Naive thymus-derived CD8-positive, alpha-beta T cell (primary cell): ENCODE measurements around the gene B3GLCT. TPM values are rescaled to one million over a fixed set of nuclear protein-coding genes. Genes with fewer than 3 reads are reported as not detected.
"Not testable (repeated sequence)": the region's sequence is repeated elsewhere in the genome, so short reads cannot be mapped to it uniquely, and the experiment has no call there.

Source experiments
- ATAC-seq, 2 donors: fragments of 150-1000 bp; cut with Tn5 transposase in 1 of 2; sonication (Bioruptor Pico), chemical (Tn5 transposase) in 1 of 2; 1 replicate in 1 of 2; 2 replicates in 1 of 2; pipeline ENCODE4 v1.10.0; 2021; ENCODE audit warnings: mild to moderate bottlenecking in 2 of 2, moderate library complexity in 2 of 2
- POLR2A ChIA-PET: fragments of 350-600 bp; sonication (Branson Sonifier 250); formaldehyde crosslinking; loops from one replicate; lab custom pipeline; 2021; ENCODE audit warnings: antibody characterized with exemption; lab: Charles Lee
- DNase-seq, 10 donors: peaks; one replicate each; pipeline versions ENCODE4 v3.0.0 to v3.0.0-alpha.2; 2020 to 2022
- H3K27ac Mint-ChIP-seq, 10 donors: one replicate each; pipeline ENCODE4 v1.8.0; 2020 to 2022; ENCODE audit warnings: mild to moderate bottlenecking in 10 of 10, mixed read lengths in 10 of 10, moderate library complexity in 4 of 10, inconsistent platforms in 1 of 10
- H3K27me3 Mint-ChIP-seq, 5 donors: one replicate each; pipeline ENCODE4 v1.8.0; 2021 to 2022; ENCODE audit warnings: mixed read lengths in 5 of 5
- H3K36me3 Mint-ChIP-seq, 3 donors: one replicate each; pipeline ENCODE4 v1.8.0; 2020 to 2022; ENCODE audit warnings: mixed read lengths in 3 of 3, mild to moderate bottlenecking in 2 of 3, inconsistent platforms in 1 of 3
- H3K4me1 Mint-ChIP-seq, 4 donors: one replicate each; pipeline ENCODE4 v1.8.0; 2021 to 2022; ENCODE audit warnings: mixed read lengths in 4 of 4
- H3K4me3 Mint-ChIP-seq, 10 donors: one replicate each; pipeline ENCODE4 v1.8.0; 2020 to 2022; ENCODE audit warnings: mild to moderate bottlenecking in 10 of 10, mixed read lengths in 10 of 10, moderate library complexity in 6 of 10, inconsistent platforms in 1 of 10
- H3K9me3 Mint-ChIP-seq, 9 donors: one replicate each; pipeline ENCODE4 v1.8.0; 2020 to 2022; ENCODE audit warnings: mixed read lengths in 9 of 9, mild to moderate bottlenecking in 3 of 9, inconsistent platforms in 1 of 9, moderate library complexity in 1 of 9
- polyA plus RNA-seq, 3 donors: library from polyadenylated mRNA; unstranded; fragments of 300-500 nt; fragmentation: Illumina TruSeq; gene quantifications; one replicate each; pipeline ENCODE4 v1.2.3, GENCODE V29; 2021
- total RNA-seq, 8 experiments: library from RNA in 2 of 8; stranded (reverse) in 2 of 8; gene quantifications; one replicate each; pipeline ENCODE4 v1.2.3 and lab custom pipeline; 2021 to 2026

The B3GLCT gene
- total and polyA plus RNA-seq, 5 experiments from 2014 or later: 6.3 to 7.4 (median 6.9) TPM

- DNase-seq, H3K27ac Mint-ChIP-seq, H3K4me1 Mint-ChIP-seq, ATAC-seq, H3K4me3 Mint-ChIP-seq, POLR2A ChIA-PET: not testable (repeated sequence)
- peaks cover 0 to 30% (median 12%) of the 10 kb centered on the region in 3 donors for H3K36me3 Mint-ChIP-seq
- H3K27me3 Mint-ChIP-seq: peaks cover 0 to 30% (median 3%) of the 10 kb centered on the region in 5 donors
- H3K9me3 Mint-ChIP-seq: peaks cover 9 to 48% (median 20%) of the 10 kb centered on the region in 9 donors
These were observed 139.8 kb downstream of the B3GLCT start for GRCh38 chr13:31339616-31340015.

- POLR2A ChIA-PET, H3K4me1 Mint-ChIP-seq, H3K4me3 Mint-ChIP-seq, H3K27ac Mint-ChIP-seq, DNase-seq, ATAC-seq: not testable (repeated sequence)
- H3K36me3 Mint-ChIP-seq: peaks cover 0 to 22% (median 12%) of the 10 kb centered on the region in 3 donors
- peaks cover 9 to 39% (median 20%) of the 10 kb centered on the region in 9 donors for H3K9me3 Mint-ChIP-seq
- H3K27me3 Mint-ChIP-seq: peaks cover 0 to 23% (median 3%) of the 10 kb centered on the region in 5 donors
These were observed 141.1 kb downstream of the B3GLCT start for GRCh38 chr13:31340848-31341247.

- no peaks in the 10 kb centered on the region for H3K36me3 Mint-ChIP-seq
- POLR2A ChIA-PET: no interaction called here
- H3K4me1 Mint-ChIP-seq: no peaks in the 10 kb centered on the region
- peaks cover 0 to 12% (median 3%) of the 10 kb centered on the region in 9 donors for H3K9me3 Mint-ChIP-seq
- no peak for ATAC-seq
- DNase-seq: no peak
- no peak overlapping the region for H3K27ac Mint-ChIP-seq
- H3K4me3 Mint-ChIP-seq: no peak overlapping the region
- peaks cover 5 to 27% (median 10%) of the 10 kb centered on the region in 5 donors for H3K27me3 Mint-ChIP-seq
These were observed 147.1 kb downstream of the B3GLCT start for GRCh38 chr13:31346891-31347290.

DNA sequence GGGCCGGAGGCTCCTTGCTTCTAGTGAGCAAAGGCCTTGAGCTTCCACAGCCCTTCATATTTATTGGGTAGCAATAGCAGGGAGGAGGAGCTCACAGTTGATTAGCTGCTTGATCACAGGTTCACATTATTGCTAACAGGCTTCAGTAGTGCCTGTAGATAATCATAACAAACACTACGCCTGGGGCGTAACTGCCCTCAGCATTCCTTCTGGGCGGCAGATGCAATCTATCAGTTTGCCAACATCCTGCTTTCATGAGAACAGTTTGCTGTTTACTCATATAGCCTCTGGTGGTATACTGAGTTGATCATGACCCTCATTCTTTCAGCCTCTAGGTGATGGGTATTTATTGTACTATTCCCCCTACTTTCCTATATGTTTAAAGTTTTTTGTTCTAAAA, 149.4 kb downstream of the B3GLCT start:
- Mint-ChIP-seq H3K27me3 (peaks cover 13 to 40% (median 14%) of the 10 kb centered on the region in 5 donors), H3K9me3 (peaks cover 0 to 17% (median 3%) of the 10 kb centered on the region in 9 donors), H3K27ac (no peak overlapping the region), H3K36me3 (peaks cover 0 to 5% (median 0%) of the 10 kb centered on the region in 3 donors), H3K4me1 (no peaks in the 10 kb centered on the region), H3K4me3 (no peak overlapping the region)
- ATAC-seq (no peak), DNase-seq (no peak)
- POLR2A ChIA-PET: no interaction called here

GRCh38 chr13:31350560-31350959, 150.8 kb downstream of the B3GLCT start:
- Mint-ChIP-seq H3K27ac (peak overlapping the region in 1 of 10 donors; percentile 68), H3K4me1 (no peaks in the 10 kb centered on the region), H3K27me3 (peaks cover 13 to 40% (median 14%) of the 10 kb centered on the region in 5 donors), H3K4me3 (no peak overlapping the region), H3K36me3 (peaks cover 0 to 16% (median 0%) of the 10 kb centered on the region in 3 donors), H3K9me3 (peaks cover 4 to 27% (median 11%) of the 10 kb centered on the region in 9 donors)
- POLR2A ChIA-PET: no interaction called here
- DNase-seq (no peak), ATAC-seq (no peak)

DNA sequence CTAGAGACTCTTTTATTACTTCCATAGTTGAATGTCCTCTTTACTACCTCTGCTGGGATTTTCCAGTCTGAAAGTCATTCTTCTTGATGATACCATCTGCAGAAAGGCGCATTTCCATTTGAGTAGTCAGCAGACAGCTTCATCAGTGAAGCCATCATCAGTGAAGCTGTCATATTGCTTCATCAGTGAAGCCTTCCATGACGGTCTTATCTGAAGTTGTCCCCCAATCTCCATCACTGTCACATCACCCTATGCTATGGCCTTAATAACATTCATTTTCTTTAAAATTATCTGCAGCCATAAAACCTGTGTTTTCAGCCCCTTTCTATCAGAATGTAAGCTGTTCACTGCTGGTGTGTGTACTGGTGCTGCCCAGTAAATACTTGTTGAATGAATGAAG, 151.6 kb downstream of the B3GLCT start:
- POLR2A ChIA-PET: no interaction called here
- Mint-ChIP-seq H3K4me3 (no peak overlapping the region), H3K27me3 (peaks cover 14 to 40% (median 14%) of the 10 kb centered on the region in 5 donors), H3K9me3 (peaks cover 6 to 33% (median 18%) of the 10 kb centered on the region in 9 donors), H3K27ac (no peak overlapping the region), H3K36me3 (peaks cover 0 to 24% (median 0%) of the 10 kb centered on the region in 3 donors), H3K4me1 (no peaks in the 10 kb centered on the region)
- ATAC-seq: no peak
- DNase-seq: no peak

DNA sequence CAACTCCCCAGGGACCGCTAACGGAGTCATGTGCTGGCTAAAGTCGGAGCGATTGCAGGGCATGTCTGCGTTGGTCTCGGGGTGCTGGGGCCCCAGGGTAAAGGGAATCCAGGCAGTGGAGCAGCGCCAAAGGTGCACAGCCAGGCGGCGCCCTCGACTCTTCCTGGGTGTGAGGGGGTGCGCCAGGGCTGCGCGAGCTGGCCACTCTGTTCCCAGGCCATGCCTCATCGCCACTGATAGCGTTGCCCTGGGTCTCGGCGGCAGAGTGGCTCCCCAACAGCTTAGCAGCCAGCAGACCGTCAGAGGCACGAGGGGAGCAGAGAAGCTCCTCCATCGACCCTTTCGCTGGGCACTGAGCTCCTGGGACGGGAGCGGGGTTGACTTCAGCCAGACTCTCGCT, 152.7 kb downstream of the B3GLCT start:
- ATAC-seq: no peak
- POLR2A ChIA-PET: no interaction called here
- H3K4me3 Mint-ChIP-seq: no peak overlapping the region
- peaks cover 0 to 24% (median 0%) of the 10 kb centered on the region in 3 donors for H3K36me3 Mint-ChIP-seq
- no peak for DNase-seq
- H3K9me3 Mint-ChIP-seq: peaks cover 6 to 33% (median 18%) of the 10 kb centered on the region in 9 donors
- H3K27me3 Mint-ChIP-seq: peaks cover 14 to 40% (median 14%) of the 10 kb centered on the region in 5 donors
- H3K4me1 Mint-ChIP-seq: no peaks in the 10 kb centered on the region
- no peak overlapping the region for H3K27ac Mint-ChIP-seq

DNA sequence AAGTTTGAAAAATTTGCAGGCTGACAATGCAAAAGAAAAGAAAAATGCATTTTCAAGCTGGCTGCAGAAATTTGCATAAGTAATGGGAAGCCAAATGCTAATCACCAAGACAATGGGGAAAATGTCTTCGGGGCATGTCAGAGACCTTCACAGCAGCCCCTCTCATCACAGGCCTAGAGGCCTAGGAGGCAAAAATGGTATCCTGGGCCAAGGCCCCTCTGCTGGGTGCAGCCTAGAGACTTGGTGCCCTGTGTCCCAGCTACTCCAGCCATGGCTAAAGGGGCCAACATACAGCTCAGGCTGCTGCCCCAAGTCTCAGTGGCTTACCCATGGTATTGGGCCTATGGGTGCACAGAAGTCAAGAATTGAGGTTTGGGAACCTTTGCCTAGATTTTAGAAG, 155.2 kb downstream of the B3GLCT start:
- peaks cover 6 to 37% (median 24%) of the 10 kb centered on the region in 9 donors for H3K9me3 Mint-ChIP-seq
- DNase-seq (no peak), ATAC-seq (no peak)
- no peak overlapping the region for H3K4me3 Mint-ChIP-seq
- peaks cover 14 to 53% (median 15%) of the 10 kb centered on the region in 5 donors for H3K27me3 Mint-ChIP-seq
- POLR2A ChIA-PET: no interaction called here
- no peak overlapping the region for H3K27ac Mint-ChIP-seq
- H3K4me1 Mint-ChIP-seq: no peaks in the 10 kb centered on the region
- peaks cover 0 to 24% (median 0%) of the 10 kb centered on the region in 3 donors for H3K36me3 Mint-ChIP-seq

- POLR2A ChIA-PET: no interaction called here
- peaks cover 6 to 37% (median 23%) of the 10 kb centered on the region in 9 donors for H3K9me3 Mint-ChIP-seq
- ATAC-seq: no peak
- DNase-seq: no peak
- H3K4me1 Mint-ChIP-seq: no peaks in the 10 kb centered on the region
- peaks cover 0 to 24% (median 0%) of the 10 kb centered on the region in 3 donors for H3K36me3 Mint-ChIP-seq
- no peak overlapping the region for H3K27ac Mint-ChIP-seq
- H3K27me3 Mint-ChIP-seq: peaks cover 7 to 34% (median 11%) of the 10 kb centered on the region in 5 donors
- H3K4me3 Mint-ChIP-seq: no peak overlapping the region
These were observed 157.2 kb downstream of the B3GLCT start for GRCh38 chr13:31356991-31357390.

DNA sequence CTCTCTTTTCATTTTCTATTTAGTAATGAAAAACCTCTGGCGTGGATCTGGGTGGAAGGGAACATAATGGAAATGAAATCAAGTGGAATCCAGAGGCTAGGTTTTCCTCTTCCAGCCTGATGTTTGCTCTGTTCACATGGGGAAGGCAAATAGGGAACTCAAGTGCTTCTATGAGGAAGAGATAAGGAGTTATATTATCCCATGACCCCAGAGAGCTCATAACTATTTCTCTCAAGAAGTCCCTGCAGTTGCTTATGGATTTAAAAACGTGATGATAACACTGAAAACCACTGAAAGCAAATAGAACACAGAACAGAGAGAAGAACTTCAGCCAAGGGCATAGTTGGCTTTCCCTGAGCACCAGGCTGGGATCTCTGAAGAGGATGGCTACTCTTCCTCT, 157.8 kb downstream of the B3GLCT start:
- ATAC-seq (no peak), DNase-seq (no peak)
- Mint-ChIP-seq H3K27me3 (peaks cover 7 to 32% (median 11%) of the 10 kb centered on the region in 5 donors), H3K9me3 (peaks cover 6 to 37% (median 23%) of the 10 kb centered on the region in 9 donors), H3K27ac (no peak overlapping the region), H3K36me3 (peaks cover 0 to 24% (median 0%) of the 10 kb centered on the region in 3 donors), H3K4me1 (no peaks in the 10 kb centered on the region), H3K4me3 (no peak overlapping the region)
- POLR2A ChIA-PET: no interaction called here

- no peak overlapping the region for H3K4me3 Mint-ChIP-seq
- H3K9me3 Mint-ChIP-seq: peaks cover 0 to 26% (median 10%) of the 10 kb centered on the region in 9 donors
- no peaks in the 10 kb centered on the region for H3K4me1 Mint-ChIP-seq
- peaks cover 0 to 20% (median 3%) of the 10 kb centered on the region in 5 donors for H3K27me3 Mint-ChIP-seq
- POLR2A ChIA-PET: no interaction called here
- no peak for DNase-seq
- H3K36me3 Mint-ChIP-seq: peaks cover 0 to 1% (median under 1%) of the 10 kb centered on the region in 3 donors
- no peak for ATAC-seq
- H3K27ac Mint-ChIP-seq: no peak overlapping the region
These were observed 161.9 kb downstream of the B3GLCT start for GRCh38 chr13:31361673-31362072.

GRCh38 chr13:31365630-31366029, 165.9 kb downstream of the B3GLCT start:
- H3K4me1 Mint-ChIP-seq: no peaks in the 10 kb centered on the region
- peaks cover 0 to 5% (median 1%) of the 10 kb centered on the region in 3 donors for H3K36me3 Mint-ChIP-seq
- POLR2A ChIA-PET: no interaction called here
- H3K9me3 Mint-ChIP-seq: peaks cover 0 to 25% (median 13%) of the 10 kb centered on the region in 9 donors
- H3K27ac Mint-ChIP-seq: no peak overlapping the region
- no peak for ATAC-seq
- no peak overlapping the region for H3K4me3 Mint-ChIP-seq
- no peak for DNase-seq
- H3K27me3 Mint-ChIP-seq: peaks cover 3 to 13% (median 8%) of the 10 kb centered on the region in 5 donors

- no peak overlapping the region for H3K4me3 Mint-ChIP-seq
- H3K27me3 Mint-ChIP-seq: peaks cover 3 to 13% (median 8%) of the 10 kb centered on the region in 5 donors
- no peak overlapping the region for H3K27ac Mint-ChIP-seq
These were observed 167.6 kb downstream of the B3GLCT start for GRCh38 chr13:31367410-31367809.

More at GRCh38 chr13:31367410-31367809, 167.6 kb downstream of the B3GLCT start:
- ATAC-seq (no peak), DNase-seq (no peak)
- peaks cover 0 to 25% (median 13%) of the 10 kb centered on the region in 9 donors for H3K9me3 Mint-ChIP-seq
- POLR2A ChIA-PET: no interaction called here
- no peaks in the 10 kb centered on the region for H3K4me1 Mint-ChIP-seq
- peaks cover 0 to 5% (median 1%) of the 10 kb centered on the region in 3 donors for H3K36me3 Mint-ChIP-seq
